Pulmonary artery endothelial cell (primary cell): ENCODE measurements around the gene DUS4L. TPM values are rescaled to one million over a fixed set of nuclear protein-coding genes. Genes with fewer than 3 reads are reported as not detected.

Experiments used
- DNase-seq: peaks from one replicate; pipeline ENCODE4 v3.0.0-alpha.2; 2011; ENCODE audit warnings: low read depth, low spot score
- total RNA-seq: library from RNA; depleted of rRNA; stranded (reverse); fragments of >200 nt; gene quantifications from 2 replicates; pipeline ENCODE4 v1.2.3, GENCODE V29; 2014

DUS4L gene
- total RNA-seq, 1 donor from 2014 or later, result 8.6 TPM

GRCh38 chr7:107613948-107614347, 50.2 kb downstream of the DUS4L start:
- no peak for DNase-seq

DNA sequence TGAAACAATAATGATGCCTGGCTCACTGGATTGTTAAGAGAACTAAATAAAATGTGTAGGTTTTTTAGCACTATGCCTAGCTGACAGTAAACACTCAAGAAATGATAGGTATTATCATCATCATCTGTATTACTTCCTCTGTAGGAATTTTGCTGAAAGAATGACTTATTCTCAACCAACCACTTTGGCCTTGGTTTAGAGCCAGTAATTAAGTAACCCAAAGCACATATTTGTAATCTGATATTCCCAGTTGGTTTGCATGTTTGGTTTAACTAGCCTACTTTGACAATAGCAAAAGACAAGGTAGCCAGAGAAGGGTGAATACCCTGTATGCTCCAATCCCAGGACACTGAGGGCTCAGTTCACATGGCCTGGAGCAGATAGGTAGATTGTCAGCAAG, 50.7 kb downstream of the DUS4L start:
- no peak for DNase-seq

GRCh38 chr7:107615910-107616680, 52.3 kb downstream of the DUS4L start:
- no peak for DNase-seq

- peak; percentile 45 for DNase-seq
Observed at GRCh38 chr7:107622429-107622828, 58.7 kb downstream of the DUS4L start.

DNA sequence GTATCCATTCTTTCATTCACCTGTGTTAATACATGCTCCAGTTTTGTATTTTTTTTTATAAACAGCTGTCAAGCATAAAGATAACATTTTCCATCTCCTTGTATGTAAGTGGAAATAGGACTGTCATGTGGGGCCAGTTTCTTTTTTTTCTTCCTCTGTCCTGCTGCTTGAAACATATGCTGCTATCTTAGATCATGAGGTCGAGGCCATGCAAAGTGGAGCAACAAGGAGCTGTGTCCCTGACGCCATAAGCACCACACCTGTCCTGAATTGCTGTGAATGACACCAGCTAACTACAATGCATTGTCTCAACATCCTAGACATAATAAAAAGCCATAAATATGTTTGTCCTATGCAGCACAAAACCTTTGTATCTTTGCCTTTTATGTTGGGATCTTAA, 59.1 kb downstream of the DUS4L start:
- DNase-seq, result no peak

DNA sequence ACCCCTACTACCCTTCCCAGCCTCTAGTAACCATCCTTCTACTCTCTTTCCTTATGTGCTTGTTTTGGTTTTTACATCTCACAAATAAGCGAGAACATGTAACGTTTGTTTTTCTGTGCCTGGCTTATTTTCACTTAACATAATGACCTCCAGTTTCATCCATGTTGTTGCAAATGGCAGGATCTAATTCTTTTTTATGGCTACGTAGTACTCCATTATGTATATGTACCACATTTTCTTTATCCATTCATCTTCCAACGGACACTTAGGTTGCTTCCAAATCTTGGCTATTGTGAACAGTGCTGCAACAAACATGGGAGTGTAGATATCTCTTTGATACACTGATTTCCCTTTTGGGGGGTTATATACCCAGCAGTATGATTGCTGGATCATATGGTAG, 63.2 kb downstream of the DUS4L start:
- no peak for DNase-seq

Other genes starting within 250 kb of the DUS4L start
- gene GPR22, start 93.9 kb upstream of the DUS4L start, total RNA-seq, result 0.04 and 0.07 TPM in 2 replicates
- 49.7 and 65.3 TPM in 2 replicates for gene COG5, start 51 bp upstream of the DUS4L start, total RNA-seq
- gene BCAP29, start 16.3 kb downstream of the DUS4L start, total RNA-seq, result 116 and 131 TPM in 2 replicates
- gene SLC26A4, start 96.9 kb downstream of the DUS4L start, total RNA-seq, result 3.0 and 3.4 TPM in 2 replicates
- 13.7 and 21.1 TPM in 2 replicates for gene CBLL1, start 180.2 kb downstream of the DUS4L start, total RNA-seq
- not detected in 2 replicates for gene SLC26A3, start 239.3 kb downstream of the DUS4L start, total RNA-seq